Right lobe of liver (tissue), 6 donors: Measurements from ENCODE around the gene PIK3C2B. TPM values are rescaled to one million over a fixed set of nuclear protein-coding genes. Genes with fewer than 3 reads are reported as not detected.

Experiments
- ATAC-seq, 4 donors: fragments of 200-7000 bp; cut with Tn5 transposase; one replicate each; pipeline ENCODE4 v1.9.1; 2020; ENCODE audit warnings: mild to moderate bottlenecking in 4 of 4, moderate library complexity in 4 of 4
- DNase-seq, 3 donors: peaks; one replicate each; pipeline ENCODE4 v3.0.0-alpha.2; 2020
- H3K27ac ChIP-seq, 3 donors: fragments of 200-600 bp; one replicate each; pipeline ENCODE4 v1.8.0; 2022
- H3K27me3 ChIP-seq, 2 donors: fragments of 200-600 bp; one replicate each; pipeline ENCODE4 v1.8.0; 2022
- H3K36me3 ChIP-seq, 4 donors: fragments of 200-600 bp; sonication (generic) in 1 of 4; one replicate each; pipeline versions ENCODE4 v1.5.1 to v1.8.0; 2017 to 2022; ENCODE audit warnings: control low read depth in 1 of 4
- H3K4me1 ChIP-seq, 4 donors: fragments of 200-600 bp; sonication (generic) in 1 of 4; one replicate each; pipeline versions ENCODE4 v1.5.1 to v1.8.0; 2017 to 2022; ENCODE audit warnings: control low read depth in 1 of 4
- H3K4me3 ChIP-seq, 3 donors: fragments of 200-600 bp; one replicate each; pipeline ENCODE4 v1.8.0; 2022
- H3K9me3 ChIP-seq, 4 donors: fragments of 200-600 bp; sonication (generic) in 1 of 4; one replicate each; pipeline versions ENCODE4 v1.5.1 to v1.8.0; 2017 to 2022; ENCODE audit warnings: control low read depth in 1 of 4
- POLR2A ChIP-seq: fragments of 450-650 bp; IDR thresholded peaks from one replicate; pipeline ENCODE4 v1.6.1; 2017; ENCODE audit warnings: antibody characterized with exemption, mild to moderate bottlenecking
- WGBS: methylation state at CpG from one replicate; pipeline ENCODE4 v1.1.6; 2018; ENCODE audit warnings: low coverage, low lambda C conversion rate; ENCODE audit not compliant: insufficient coverage; ENCODE audit errors: missing lambda C conversion rate; 5-methylcytosine and 5-hydroxymethylcytosine counted together
- intact Hi-C, 2 donors: fragments of 100-400 bp; cut with DNase I; formaldehyde crosslinking; loops; one replicate each; pipeline versions ENCODE4 v1.11.2 to v1.14.1; 2022
- total RNA-seq, 6 experiments: library from RNA; depleted of rRNA in 2 of 6; stranded (reverse); fragments of >200 nt in 2 of 6; fragmentation: NEBNext Ultra II Directional in 3 of 6; extraction: Animal tissue kit (Norgen Biotek cat#: 25700) in 3 of 6; gene quantifications; one replicate each; pipeline versions ENCODE4 v1.1.0 to v1.2.4, GENCODE V29; 2016 to 2023
- TF ChIP-seq, protein P1 (sequence below), 4 donors: fragments of 200-600 bp in 3 of 4; fragments of 450-650 bp in 1 of 4; IDR thresholded peaks; one replicate each; pipeline versions ENCODE4 v1.5.1 to v1.8.0; 2016 to 2022; ENCODE audit warnings: antibody characterized with exemption in 4 of 4, mild to moderate bottlenecking in 2 of 4
- donor health status: DM: no; HTN: yes; CAD: no.
- donor health status: DM: no; HTN: no; CAD: no.
- donor health status: DM: no; HTN: no; CAD: no.
- donor health status: DM: no; HTN: yes; CAD: no.
- donor health status: DM: no; HTN: yes; CAD: no.

PIK3C2B gene
- total RNA-seq, 6 experiments from 2014 or later: 7.6 to 18.5 (median 10.1) TPM

DNA sequence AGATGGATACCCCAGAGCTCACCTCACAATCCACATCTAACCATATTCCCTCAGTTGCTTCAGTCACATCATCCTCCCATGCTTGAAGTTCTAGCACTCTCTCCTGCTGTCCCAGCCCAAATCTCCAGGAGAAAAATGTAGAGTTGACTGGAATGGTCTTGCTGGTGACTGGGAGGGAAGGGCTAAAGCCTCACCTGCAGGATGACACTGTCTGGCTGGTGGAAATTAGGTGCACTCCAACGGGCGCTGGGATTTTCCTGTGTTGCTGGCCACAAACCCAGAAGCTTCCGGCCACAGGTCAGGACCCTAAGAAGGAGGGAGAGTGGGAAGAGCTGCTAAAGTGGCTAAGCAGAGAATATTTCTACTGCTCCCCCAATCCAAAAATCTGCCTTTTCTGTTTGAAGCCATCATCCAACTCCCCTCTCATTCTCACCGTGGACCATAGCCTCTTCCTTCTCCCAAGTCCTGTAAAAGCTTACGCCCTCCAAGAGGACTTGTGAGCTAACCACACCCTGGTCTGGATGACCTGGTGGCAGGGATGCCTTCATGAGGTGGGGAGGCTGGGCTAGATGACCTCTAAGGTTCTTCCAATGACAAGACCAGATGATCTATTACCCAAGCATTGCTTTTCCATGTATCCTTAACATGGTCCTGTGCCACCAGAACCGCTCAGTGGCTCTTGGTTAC is 45.5 kb downstream of the PIK3C2B start:
- H3K36me3 ChIP-seq: no peaks in the 10 kb centered on the region
- no peak for ATAC-seq

DNA sequence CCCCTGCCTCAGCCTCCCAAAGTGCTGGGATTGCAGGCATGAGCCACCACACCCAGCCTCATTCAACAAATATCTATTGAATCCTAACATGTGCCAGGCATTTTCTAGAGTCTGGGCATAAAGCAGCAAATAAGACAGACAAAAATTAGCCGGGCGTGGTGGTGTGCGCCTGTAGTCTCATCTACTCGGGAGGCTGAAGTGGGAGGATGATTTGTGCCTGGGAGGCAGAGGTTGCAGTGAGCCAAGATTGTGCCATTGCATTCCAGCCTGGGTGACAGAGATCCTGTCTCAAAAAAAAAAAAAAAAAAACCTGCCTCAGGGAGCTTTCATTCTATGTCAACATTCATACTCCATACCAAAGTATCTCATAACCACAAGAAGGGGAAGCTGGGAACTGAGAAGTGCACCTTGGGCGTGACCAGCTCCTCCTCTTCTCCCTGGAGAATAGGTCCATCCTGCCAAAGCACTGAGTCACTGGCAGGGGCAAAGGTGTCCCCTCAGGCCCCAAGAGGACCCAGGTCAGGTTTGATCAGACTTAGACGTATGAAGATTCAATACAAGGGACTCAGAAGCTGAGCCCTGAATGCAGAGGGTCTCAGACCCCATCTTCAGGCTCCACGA is 46.2 kb downstream of the PIK3C2B start:
- Histone ChIP-seq H3K4me1 (peaks cover 0 to 16% (median 8%) of the 10 kb centered on the region in 4 donors), H3K27ac (no peak overlapping the region), H3K9me3 (no peaks in the 10 kb centered on the region), H3K4me3 (no peak overlapping the region), H3K36me3 (peaks cover 0 to 2% (median 0%) of the 10 kb centered on the region in 4 donors), H3K27me3 (no peaks in the 10 kb centered on the region)
- intact Hi-C loops: loop anchor here in 1 of 2 donors (5.0 kb wide), 1 partner anchor 44 kb away; the partner anchor contains the start of gene PIK3C2B
- 91% methylated on average over 5 of the region's 7 CpGs for WGBS
- no peak for DNase-seq
- no peak for ATAC-seq
- TF ChIP-seq, protein P1, sequence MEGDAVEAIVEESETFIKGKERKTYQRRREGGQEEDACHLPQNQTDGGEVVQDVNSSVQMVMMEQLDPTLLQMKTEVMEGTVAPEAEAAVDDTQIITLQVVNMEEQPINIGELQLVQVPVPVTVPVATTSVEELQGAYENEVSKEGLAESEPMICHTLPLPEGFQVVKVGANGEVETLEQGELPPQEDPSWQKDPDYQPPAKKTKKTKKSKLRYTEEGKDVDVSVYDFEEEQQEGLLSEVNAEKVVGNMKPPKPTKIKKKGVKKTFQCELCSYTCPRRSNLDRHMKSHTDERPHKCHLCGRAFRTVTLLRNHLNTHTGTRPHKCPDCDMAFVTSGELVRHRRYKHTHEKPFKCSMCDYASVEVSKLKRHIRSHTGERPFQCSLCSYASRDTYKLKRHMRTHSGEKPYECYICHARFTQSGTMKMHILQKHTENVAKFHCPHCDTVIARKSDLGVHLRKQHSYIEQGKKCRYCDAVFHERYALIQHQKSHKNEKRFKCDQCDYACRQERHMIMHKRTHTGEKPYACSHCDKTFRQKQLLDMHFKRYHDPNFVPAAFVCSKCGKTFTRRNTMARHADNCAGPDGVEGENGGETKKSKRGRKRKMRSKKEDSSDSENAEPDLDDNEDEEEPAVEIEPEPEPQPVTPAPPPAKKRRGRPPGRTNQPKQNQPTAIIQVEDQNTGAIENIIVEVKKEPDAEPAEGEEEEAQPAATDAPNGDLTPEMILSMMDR (IDR thresholded peaks at IDR 0.05): no peak
- no peak for TF ChIP-seq POLR2A

More for the DNA sequence above, 45.5 kb downstream of the PIK3C2B start:
- intact Hi-C loops: loop anchor here in 1 of 2 donors (5.0 kb wide), 1 partner anchor 43 kb away; the partner anchor contains the start of gene PIK3C2B
- no peak for TF ChIP-seq POLR2A
- TF ChIP-seq, protein P1 (IDR thresholded peaks at IDR 0.05): no peak
- no peaks in the 10 kb centered on the region for H3K27me3 ChIP-seq
- peaks cover 0 to 15% (median 7%) of the 10 kb centered on the region in 4 donors for H3K4me1 ChIP-seq
- no peak for DNase-seq
- H3K9me3 ChIP-seq: no peaks in the 10 kb centered on the region
- H3K4me3 ChIP-seq: no peak overlapping the region
- no peak overlapping the region for H3K27ac ChIP-seq
- 77% methylated on average over 4 of the region's 6 CpGs for WGBS

DNA sequence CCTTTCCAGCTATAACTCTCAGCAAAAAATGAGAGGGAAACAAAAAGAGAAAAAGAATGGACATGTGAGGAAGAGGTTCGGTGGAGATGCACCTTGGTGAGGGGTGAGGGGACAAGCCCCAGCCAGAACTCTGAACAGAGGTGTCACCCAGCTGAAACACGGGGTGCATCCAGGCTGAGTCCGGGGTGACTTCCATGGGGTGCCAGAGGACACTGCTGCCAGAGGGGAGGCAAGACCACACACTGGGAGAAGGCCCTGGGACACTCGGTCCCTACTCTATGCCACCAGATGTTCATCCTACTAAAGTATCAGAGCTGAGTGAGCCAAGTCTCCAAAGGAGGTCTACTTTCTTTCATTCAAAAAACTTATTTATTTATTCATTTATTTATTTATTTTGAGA is 46.9 kb downstream of the PIK3C2B start:
- 75% methylated on average over 1 of the region's 4 CpGs for WGBS
- no peaks in the 10 kb centered on the region for H3K27me3 ChIP-seq
- H3K4me3 ChIP-seq: no peak overlapping the region
- intact Hi-C loops: loop anchor here in 1 of 2 donors (5.0 kb wide), 1 partner anchor 45 kb away; the partner anchor contains the start of gene PIK3C2B
- no peak overlapping the region for H3K27ac ChIP-seq
- peaks cover 0 to 2% (median 0%) of the 10 kb centered on the region in 4 donors for H3K36me3 ChIP-seq
- peaks cover 0 to 24% (median 9%) of the 10 kb centered on the region in 4 donors for H3K4me1 ChIP-seq
- H3K9me3 ChIP-seq: no peaks in the 10 kb centered on the region
- ATAC-seq: no peak
- no peak for DNase-seq
- no peak for TF ChIP-seq POLR2A
- TF ChIP-seq, protein P1 (IDR thresholded peaks at IDR 0.05): no peak

DNA sequence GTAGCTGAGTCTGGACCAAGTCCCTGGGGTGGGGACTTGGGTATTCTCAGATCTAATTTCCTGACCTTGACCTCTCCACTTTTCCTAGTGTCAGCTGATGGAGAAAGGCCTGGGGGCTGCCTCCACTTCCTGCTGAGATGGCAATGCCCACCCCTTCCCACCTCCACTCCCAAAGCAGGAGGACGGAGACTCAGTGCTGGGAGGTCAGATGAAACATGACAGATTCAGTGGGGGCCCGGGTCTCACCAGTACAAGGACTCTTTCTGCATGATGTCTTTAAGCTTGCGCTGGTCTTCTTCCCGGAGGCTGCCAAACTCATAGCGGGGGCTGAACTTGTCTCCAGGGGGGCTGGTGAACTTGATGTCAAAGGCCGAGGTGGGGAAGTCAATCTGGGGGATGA is 47.4 kb downstream of the PIK3C2B start:
- intact Hi-C loops: loop anchor here in 1 of 2 donors (5.0 kb wide), 1 partner anchor 45 kb away; the partner anchor contains the start of gene PIK3C2B
- no peak for TF ChIP-seq POLR2A
- TF ChIP-seq, protein P1 (IDR thresholded peaks at IDR 0.05): no peak
- H3K36me3 ChIP-seq: peaks cover 0 to 2% (median 0%) of the 10 kb centered on the region in 4 donors
- H3K27me3 ChIP-seq: no peaks in the 10 kb centered on the region
- 71% methylated on average over 6 of the region's 6 CpGs for WGBS
- H3K4me1 ChIP-seq: peaks cover 0 to 29% (median 12%) of the 10 kb centered on the region in 4 donors
- no peak overlapping the region for H3K4me3 ChIP-seq
- DNase-seq: no peak
- ATAC-seq: no peak
- no peaks in the 10 kb centered on the region for H3K9me3 ChIP-seq
- no peak overlapping the region for H3K27ac ChIP-seq
